Mucosa of descending colon (tissue), 3 donors: ENCODE data around the gene RPUSD4. TPM values are rescaled to one million over a fixed set of nuclear protein-coding genes. Genes with fewer than 3 reads are reported as not detected.

ENCODE experiments used
- ATAC-seq: fragments of 200-7000 bp; cut with Tn5 transposase; one replicate; pipeline ENCODE4 v1.9.1; 2020; ENCODE audit warnings: mild to moderate bottlenecking, moderate library complexity
- DNase-seq, 3 donors: peaks; one replicate each; pipeline ENCODE4 v3.0.0-alpha.2; 2020
- H3K36me3 ChIP-seq: fragments of 200-600 bp; one replicate; pipeline ENCODE4 v1.8.0; 2021; ENCODE audit warnings: low read depth, mild to moderate bottlenecking
- H3K4me1 ChIP-seq: fragments of 200-600 bp; one replicate; pipeline ENCODE4 v1.8.0; 2021; ENCODE audit warnings: low read depth, mild to moderate bottlenecking
- H3K4me3 ChIP-seq: fragments of 200-600 bp; one replicate; pipeline ENCODE4 v1.8.0; 2021; ENCODE audit warnings: mild to moderate bottlenecking
- H3K9me3 ChIP-seq: fragments of 200-600 bp; one replicate; pipeline ENCODE4 v1.8.0; 2021; ENCODE audit warnings: mild to moderate bottlenecking
- CTCF ChIP-seq: fragments of 200-600 bp; IDR thresholded peaks from one replicate; pipeline ENCODE4 v1.8.0; 2022; ENCODE audit warnings: antibody characterized with exemption, mild to moderate bottlenecking
- intact Hi-C, 2 donors: fragments of 100-400 bp; cut with DNase I in 1 of 2; cut with micrococcal nuclease in 1 of 2; formaldehyde crosslinking; loops; one replicate each; pipeline versions ENCODE4 v1.11.0 to v1.11.1; 2022; cut with DNase I, micrococcal nuclease
- total RNA-seq, 3 donors: library from RNA; stranded (reverse); fragmentation: NEBNext Ultra II Directional in 2 of 3; extraction: Animal tissue kit (Norgen Biotek cat#: 25700) in 2 of 3; gene quantifications; one replicate each; pipeline versions ENCODE4 v1.2.1 to v1.2.4, GENCODE V29; 2021 to 2023
- donor health status: DM: no; HTN: no; CAD: no; lungs with moderate emphysema.
- donor health status: DM: no; HTN: no; CAD: no.
- donor health status: DM: no; HTN: yes; CAD: no.

Gene RPUSD4
- total RNA-seq, 3 donors from 2014 or later: 17.0 to 23.4 (median 23.0) TPM

- DNase-seq: no peak
- H3K4me1 ChIP-seq: no peaks in the 10 kb centered on the region
- H3K9me3 ChIP-seq: no peaks in the 10 kb centered on the region
- H3K4me3 ChIP-seq: no peak overlapping the region
- no peaks in the 10 kb centered on the region for H3K36me3 ChIP-seq
- intact Hi-C loops: no loop called here
- no peak for ATAC-seq
- TF ChIP-seq CTCF: no peak
Observed at GRCh38 chr11:126229858-126230540, 18.5 kb upstream of the RPUSD4 start.

GRCh38 chr11:126226334-126227084 is 15.1 kb upstream of the RPUSD4 start:
- ATAC-seq (no peak), DNase-seq (no peak)
- no peaks in the 10 kb centered on the region for H3K9me3 ChIP-seq
- intact Hi-C loops: no loop called here
- no peaks in the 10 kb centered on the region for H3K36me3 ChIP-seq
- TF ChIP-seq CTCF: no peak
- no peaks in the 10 kb centered on the region for H3K4me1 ChIP-seq
- H3K4me3 ChIP-seq: no peak overlapping the region

GRCh38 chr11:126225295-126225665 is 13.8 kb upstream of the RPUSD4 start:
- Histone ChIP-seq H3K36me3 (no peaks in the 10 kb centered on the region), H3K9me3 (no peaks in the 10 kb centered on the region), H3K4me1 (no peaks in the 10 kb centered on the region), H3K4me3 (no peak overlapping the region)
- no peak for TF ChIP-seq CTCF
- intact Hi-C loops: no loop called here
- ATAC-seq (peak; percentile 60), DNase-seq (no peak)

GRCh38 chr11:126224647-126225294 is 13.3 kb upstream of the RPUSD4 start:
- ATAC-seq (no peak), DNase-seq (no peak)
- H3K9me3 ChIP-seq: no peaks in the 10 kb centered on the region
- no peaks in the 10 kb centered on the region for H3K4me1 ChIP-seq
- no peak for TF ChIP-seq CTCF
- H3K36me3 ChIP-seq: no peaks in the 10 kb centered on the region
- intact Hi-C loops: no loop called here
- no peak overlapping the region for H3K4me3 ChIP-seq

- peaks cover 9% of the 10 kb centered on the region for H3K4me1 ChIP-seq
- H3K4me3 ChIP-seq: no peak overlapping the region
- no peak for TF ChIP-seq CTCF
- H3K9me3 ChIP-seq: no peaks in the 10 kb centered on the region
- ATAC-seq: peak; percentile 66
- intact Hi-C loops: no loop called here
- DNase-seq: peak in 2 of 3 donors; percentile 61 to 65
- H3K36me3 ChIP-seq: no peaks in the 10 kb centered on the region
Observed at GRCh38 chr11:126219547-126219946, 8.1 kb upstream of the RPUSD4 start.
